GM18867 (cell line): ENCODE measurements around the gene RALY.

Experiments used
- ATAC-seq: cut with Tn5 transposase; IDR thresholded peaks from one replicate; pipeline ENCODE4 v1.9.1; 2021; ENCODE audit warnings: mild to moderate bottlenecking, moderate library complexity; ENCODE audit not compliant: unreplicated experiment

The RALY gene

DNA sequence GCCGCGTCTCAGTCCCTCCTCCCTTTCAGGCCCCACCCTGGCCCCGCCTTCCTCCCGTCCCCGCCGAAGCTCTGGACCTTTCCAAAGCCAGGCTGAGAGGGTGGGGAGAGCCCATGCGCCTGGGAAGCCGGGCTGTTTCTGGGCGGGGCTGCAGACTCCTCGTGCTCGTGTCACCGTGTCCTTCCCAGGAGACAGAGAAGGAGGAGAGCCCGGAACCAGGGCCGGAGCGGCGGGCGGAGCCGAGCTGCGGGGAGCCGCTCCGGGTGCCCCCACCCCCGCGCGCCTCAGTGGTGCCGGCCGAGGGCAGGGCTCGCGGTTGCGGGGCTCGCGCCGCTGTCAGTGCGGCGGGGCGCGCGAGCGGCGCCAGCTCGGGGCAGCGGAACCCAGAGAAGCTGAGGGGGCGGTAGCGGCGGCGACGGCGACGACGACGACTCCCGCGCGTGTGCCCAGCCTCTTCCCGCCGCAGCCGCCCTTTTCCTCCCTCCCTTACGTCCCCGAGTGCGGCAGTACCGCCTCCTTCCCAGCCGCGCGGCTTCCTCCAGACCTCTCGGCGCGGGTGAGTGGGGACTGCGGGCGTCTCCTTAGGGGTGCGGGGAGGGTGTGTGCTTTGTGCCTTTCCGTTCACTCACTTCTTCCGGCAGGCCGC, at the start of gene RALY:
Gene RALY (plus strand): TSS at position 336 of the 646 bp plus-strand sequence. CDS start 78,164 bp downstream, outside the sequence.
- peak; percentile 66 for ATAC-seq

DNA sequence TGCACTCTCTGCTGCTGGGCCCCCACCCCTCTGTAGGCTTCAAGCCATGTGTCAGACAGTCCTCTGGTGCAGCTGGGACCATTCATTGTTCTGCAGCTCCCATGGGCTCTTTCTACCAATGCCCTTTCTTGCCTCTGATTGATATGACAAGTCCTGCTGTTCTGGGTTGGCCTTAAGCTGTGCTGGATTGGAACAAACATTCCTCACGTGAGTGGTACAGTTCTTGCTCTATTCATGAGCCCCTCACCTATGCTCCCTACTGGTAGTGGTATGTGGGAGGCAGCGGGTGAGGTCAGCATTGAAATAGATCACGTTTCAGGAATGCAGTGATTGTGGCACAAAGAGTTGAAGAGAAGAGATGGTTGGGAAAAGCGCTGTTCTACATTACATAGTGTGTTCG, 48.8 kb upstream of the RALY start:
- no peak for ATAC-seq

DNA sequence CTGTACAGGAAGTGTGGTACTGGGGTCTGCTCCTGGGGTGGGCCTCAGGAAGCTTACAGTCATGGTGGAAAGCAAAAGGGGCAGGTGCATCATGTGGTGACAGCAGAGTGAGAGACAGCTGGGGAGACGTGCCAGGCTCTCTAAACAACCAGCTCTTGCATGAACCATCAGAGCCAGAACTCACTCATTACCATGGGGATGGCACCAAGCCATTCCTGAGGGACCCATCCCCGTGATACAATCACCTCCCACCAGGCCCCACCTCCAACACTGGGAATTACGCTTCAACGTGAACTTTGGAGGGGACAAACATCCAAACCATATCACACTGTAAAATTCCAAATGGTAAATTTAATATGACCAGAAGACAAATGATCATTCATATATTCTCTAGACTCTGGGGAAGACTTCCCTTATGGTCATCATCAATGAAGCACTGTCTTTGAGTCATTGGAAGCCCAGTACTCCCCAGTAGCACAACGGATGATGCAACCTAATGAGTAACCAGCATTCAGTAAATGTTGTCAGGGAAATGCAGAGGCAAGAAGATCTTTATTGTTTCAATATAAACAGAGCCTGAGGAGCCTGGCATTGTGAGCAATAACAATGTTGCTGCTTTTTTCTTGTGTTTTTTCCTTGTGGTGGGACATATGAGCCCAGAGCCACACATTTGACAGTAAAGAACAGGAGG, 48.2 kb upstream of the RALY start:
- ATAC-seq: no peak

DNA sequence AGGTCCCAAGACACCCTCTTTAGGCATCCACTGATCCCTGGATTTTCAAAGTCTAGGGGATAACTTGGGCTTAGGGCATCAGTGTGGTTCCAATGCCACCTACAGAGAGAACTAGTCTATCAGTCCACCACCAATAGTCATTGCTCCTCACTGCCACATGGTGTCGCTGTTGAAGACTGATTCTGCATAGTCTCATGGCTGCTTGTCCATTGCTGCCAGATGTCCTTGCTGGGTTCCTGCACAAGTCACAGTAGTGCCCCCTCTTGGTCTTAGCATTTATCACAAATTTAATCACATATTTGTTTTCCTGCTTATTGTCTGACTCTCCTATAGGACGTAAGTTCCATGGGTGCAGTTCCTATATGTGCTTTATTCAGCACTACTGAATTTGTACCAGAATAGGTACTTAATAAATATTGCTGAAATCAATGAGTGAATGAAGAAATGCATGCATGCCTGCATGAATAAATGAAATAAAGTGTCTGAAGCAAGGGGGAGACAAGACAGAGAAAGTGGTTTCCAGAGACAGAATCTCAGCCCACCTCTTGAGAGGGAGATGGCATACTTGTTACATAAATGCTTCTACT, 45.9 kb upstream of the RALY start:
- ATAC-seq: no peak

DNA sequence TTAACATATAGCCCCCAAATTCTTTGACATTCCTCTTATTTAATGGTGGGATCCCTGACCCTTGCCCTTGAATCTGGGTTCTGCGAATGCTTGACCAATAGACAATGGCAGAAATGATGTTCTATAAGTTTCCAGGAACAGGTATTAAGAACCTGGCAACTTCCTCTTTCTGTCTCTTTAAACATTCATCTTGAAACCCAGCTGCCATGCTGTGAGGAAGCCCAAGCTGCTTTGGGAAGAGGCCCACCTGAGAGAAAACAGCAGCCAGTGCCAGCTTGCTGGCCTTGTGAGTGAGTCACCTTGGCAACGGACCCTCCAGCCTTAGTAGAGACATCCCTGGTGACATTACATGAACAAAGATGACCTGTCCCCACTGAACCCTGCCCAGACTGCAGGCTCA, 45.2 kb upstream of the RALY start:
- no peak for ATAC-seq

DNA sequence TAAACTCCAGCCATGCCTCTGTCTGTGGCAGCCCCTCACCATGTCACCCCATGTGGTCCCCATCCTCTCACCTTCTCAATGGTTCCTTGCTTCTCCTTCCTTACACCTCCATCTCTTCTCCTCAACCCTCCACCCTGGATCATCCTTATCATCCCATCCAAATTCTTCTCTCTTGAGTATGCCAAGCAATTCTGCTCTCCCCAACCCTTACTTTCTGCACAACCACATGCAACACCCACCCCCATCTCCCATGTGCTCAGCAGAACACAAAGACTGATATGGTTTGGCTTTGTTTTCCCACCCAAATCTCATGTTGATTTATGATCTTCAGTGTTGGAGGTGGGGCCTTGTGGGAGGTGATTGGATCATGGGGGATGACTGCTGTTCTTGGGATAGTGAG, 42.5 kb upstream of the RALY start:
- ATAC-seq: no peak

DNA sequence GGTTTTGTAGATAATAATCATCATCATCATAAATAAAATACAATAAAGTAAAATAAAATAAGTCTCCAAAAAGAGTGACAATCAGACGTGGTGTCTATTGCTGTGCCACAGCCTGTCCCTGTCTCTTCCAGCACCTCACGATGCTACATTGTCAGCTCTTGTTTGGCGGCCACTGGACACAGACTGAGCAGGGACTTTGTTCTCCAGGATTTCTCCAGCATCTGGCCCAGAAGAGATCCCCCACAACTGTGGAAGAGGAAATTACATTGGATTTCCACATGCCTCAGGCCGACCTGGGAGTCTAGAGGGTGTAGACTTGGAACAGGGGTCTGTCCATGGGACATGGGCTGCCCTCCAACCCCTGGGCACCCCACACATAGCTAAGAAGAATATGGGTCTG, 39.2 kb upstream of the RALY start:
- ATAC-seq: no peak

DNA sequence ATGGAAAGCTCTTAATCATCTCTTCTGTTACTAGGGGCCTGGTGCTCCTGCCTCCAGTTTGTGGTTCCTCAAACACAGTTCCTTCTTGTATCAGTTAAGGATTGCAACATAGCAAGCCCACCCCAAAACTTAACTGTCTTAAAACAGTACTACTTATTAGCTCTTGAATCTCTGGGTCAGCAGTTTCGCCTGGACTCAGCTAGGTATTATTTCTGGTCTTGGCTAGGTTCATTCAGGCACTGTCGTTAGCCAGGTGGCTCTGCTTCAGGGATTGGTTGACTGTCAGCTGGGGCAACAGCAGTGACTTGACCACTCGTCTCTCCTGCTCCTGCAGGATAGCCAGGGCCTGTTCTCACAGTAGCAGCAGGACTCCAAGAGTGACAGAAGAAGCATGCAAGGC, 30.0 kb upstream of the RALY start:
- ATAC-seq: no peak

DNA sequence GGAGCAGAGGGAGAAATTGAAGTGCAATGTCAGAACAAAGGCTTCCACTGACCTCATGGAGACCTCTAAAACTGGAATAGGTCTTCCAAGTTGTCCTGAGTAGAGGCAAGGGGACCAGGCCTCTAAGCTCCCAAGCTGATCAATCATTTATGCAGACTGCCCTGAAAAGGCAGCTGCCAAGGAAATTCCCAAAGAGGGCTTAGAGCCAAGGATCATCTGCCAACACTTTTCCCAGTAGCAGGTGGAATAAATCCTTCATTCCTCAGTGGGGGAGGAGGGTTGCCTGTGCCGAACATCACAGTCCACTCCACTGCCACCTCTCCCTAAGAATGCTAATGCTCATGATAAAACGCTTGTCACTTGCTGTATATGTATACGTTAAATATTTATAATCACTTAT, 29.3 kb upstream of the RALY start:
- ATAC-seq: no peak

DNA sequence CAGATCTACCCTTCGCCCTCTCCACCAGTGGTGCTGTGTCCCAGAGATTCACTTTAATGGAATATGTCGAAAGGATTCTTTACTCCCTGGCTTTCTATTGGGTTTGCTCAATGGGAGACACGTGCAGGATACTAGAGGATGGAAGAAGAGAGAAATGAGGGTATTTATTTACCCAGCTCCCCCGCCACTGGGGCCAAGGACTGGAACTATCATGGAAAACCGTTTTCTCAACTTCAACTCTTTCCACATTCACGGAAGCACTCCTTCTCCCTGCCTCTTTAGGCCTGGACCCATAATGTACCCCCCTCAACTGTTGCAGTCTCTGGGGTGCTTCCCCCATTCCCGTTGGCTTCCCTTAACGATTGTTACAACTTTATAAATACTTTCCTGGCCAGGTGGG, 26.6 kb upstream of the RALY start:
- ATAC-seq: no peak

DNA sequence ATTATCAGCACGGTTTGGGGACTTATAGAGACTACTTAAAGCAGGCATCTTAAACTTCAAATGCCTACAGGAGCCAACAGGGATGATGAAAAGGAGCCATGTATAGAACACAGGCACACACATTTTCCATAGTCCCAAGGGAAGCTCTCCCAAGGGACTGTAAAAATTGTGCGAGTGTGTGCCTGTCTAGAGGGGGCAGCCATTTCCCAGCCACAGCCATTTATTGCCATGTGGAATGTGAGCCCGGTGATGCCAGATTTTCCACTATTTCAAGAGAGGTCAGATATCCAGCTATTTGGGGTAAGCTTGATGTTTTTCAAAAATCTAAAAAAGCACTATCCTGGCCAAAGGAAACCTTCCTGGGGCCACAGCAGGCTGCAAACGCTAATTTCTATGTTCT, 24.1 kb upstream of the RALY start:
- ATAC-seq: no peak

DNA sequence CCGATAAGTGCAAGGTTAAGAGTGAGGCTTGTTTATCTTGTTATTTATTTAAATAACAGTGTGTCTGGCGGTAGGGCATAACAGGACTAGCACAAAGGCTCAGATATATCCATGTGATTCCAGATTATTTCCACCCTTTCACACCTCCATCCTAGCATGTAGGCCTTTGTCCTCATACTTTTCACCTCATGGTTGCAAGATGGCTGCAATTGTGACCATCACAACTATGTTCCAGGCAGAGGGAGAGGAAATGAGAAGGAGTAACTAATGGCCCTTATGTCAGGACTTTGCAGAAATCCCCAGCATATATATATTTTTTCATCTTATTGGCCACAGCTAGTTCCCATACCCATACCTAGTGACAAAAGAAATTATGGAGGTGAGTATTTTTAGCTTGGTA, 23.5 kb upstream of the RALY start:
- ATAC-seq: no peak

DNA sequence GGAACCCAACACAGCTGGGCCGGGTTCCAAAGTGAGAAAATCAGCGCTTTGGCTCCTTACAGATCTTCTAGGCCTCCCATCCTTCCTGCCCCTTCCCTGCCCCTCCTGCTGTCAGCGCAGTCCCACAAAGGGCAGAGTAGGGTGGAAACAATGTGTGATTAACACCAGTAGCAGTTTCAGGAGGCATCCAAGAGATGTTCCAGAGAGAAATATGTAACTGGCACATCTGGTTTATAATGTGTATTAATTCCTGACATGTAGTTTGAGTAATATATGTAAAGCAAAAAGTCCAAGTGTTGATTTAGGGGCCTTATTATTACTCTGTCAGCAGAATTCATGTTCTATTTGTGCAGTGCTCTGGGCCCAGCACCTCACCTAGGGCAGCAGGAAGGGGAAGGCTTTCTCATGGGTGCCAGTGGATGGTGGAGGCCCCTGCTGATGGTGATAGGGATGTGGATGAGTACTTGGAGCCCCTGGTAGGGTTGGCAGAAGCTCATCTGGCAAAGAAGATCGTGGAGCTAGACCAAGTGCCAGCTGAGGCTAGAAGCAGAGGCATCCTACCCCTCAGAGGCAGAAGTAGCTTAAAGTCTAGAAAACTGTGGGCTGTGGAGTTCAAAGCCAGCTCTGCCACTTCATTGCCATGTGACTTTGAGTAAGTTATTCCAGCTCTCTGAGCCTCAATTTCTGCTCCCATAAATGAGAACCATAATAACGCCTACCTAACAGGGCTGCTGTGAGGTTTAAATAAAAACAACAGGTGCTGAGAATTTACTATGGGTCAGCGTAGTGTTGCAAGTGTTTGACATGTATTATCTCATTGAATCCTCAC, 22.4 kb upstream of the RALY start:
- ATAC-seq: no peak

DNA sequence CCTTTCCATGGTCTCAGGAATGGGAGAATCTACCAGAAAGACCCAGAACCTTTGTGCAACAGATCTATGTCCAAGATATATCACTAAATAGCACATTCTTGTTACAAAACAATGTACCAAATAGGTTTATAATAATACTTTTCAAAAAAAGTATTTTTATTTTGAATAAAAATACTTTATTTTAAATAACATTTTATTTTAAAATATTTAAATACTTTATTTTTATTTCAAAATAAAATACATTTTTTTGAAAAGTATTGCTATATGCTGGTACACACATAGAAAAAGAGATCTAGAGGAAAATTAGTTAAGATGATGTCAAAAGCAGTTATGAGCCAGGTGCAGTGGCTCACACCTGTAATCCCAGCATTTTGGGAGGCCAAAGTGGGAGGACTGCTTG, 16.8 kb upstream of the RALY start:
- no peak for ATAC-seq

DNA sequence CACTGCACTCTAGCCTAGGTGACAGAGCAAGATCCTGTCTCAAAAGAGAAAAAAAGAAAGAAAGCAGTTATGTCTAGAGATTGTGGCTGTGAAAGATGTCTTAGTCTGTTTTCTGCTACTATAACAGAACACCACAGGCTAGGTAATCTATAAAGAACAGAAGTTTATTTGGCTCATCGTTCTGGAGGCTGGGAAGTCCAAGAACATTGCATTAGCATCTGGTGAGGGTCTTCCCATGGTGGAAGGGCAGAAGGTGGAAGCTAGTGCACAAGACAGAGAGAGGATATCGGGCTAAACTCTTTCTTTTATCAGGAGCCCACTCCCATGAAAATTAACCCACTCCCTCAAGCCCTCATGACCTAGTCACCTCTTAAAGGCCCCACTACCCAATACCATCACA, 16.2 kb upstream of the RALY start:
- ATAC-seq: no peak

DNA sequence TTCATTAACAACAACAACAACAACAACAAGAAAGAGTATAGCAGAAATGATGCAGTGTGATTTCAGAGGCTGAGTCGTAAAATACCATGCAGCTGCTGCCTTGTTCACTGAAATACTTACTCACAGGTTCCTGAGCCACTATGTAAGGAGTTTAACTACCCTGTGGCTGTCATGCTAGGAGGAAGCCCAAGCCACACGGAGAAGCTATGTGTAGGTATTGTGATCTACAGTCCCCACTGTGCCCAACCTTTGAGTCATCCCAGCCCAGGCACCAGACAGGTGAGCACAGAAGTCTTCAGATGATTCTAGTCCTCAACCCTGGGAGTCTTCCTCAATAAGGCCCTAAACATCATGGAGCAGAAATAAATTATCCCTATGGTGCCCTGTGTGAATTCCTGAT, 14.6 kb upstream of the RALY start:
- no peak for ATAC-seq

DNA sequence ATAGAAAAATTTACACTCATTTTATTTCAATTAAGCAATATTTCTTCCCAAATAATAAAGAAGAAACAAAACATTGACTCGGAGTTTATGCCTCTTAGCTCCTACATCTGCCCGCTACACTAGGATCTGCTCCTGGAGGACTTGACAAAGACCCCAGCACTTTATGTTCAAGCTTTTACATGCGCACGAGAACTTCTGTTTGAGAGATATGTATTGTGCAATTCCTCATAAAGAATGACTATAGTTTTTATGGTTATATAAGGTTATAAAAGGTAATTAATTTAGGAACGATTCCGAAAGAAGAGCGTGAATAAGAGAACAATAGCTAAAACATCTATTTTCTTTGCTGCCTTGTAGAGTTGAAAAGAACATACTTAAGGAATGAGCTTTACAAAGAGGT, 12.4 kb upstream of the RALY start:
- ATAC-seq: no peak

DNA sequence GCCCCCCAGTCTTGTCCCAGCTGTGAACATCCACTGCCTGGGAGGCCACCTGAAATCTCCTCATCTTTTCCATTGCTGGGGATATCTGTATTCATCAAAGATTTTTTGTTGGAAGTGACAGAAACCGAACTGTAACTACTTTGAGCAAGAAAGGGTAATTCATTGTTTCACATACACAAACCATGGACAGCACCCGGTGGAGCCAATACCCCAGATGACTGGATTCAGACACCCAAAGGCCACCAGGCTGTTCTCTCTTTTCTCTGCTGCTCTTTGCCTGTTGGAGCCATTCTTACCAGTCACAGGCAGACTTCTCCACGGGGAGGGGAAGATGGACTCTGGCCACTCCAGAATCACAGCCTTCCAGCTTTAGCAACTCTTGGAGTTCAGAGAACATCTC, 11.7 kb upstream of the RALY start:
- no peak for ATAC-seq

DNA sequence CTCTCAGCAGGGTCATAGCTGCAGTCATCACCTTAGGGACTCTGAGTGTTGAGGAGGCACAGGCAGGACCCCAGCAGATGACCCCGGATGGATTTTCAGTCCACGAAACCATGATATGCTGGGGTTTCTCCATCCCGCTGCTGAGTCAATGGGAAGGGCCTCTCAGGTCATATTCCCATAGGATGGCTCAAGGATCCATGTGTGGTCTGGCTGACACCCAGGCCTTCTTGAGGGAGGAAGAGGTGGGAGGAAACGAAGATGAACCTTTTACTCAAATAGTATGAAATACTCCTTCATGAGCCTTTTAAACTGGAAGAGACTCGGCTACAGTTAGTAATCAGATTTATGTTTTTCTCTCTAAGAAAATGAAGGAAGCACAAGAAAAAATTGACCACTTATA, 10.3 kb upstream of the RALY start:
- ATAC-seq: no peak

DNA sequence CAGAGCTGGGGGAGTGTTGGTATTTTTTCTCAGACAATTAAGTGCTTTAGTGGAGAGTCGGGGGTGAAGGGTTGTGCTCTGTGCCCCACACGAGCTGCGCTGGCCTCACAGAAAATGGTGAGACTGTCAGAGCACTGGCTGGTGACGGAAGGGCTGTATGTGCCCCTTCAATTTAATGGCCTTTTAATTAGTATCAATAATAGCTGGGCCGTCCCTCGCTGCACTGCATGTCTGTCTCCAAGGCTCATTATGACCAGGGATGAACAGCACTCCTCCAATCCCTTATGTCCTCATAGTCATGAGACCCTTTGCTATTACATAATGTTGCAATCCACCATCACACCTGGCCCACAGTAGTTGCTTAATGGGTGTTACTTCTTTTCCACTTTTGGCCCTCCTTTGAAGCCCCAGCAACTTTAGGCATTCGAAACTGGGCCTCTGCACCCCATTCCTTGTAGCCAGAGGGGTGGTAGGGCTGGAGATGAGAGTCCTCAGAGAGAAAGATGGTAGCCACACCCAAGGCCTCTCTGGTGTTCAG, 9.5 kb upstream of the RALY start:
- no peak for ATAC-seq

DNA sequence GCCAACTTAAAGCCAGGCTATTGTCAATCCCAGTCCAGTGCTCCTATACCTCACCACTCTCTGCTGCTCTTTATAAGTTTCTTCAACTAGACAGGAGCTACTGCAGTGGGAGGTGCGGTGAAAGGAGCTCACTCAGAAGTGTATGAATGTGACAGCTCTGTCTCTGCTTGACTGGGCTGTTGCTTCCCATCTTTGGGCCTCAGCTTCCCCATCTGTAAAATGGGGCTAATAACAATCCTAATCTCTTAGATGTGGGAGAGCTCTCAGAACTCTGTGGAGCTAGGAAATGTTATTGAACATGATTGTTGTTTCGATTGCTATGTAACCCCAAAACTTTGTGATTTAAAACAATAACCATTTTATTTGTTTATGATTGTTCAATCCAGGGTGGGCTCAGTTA, 8.4 kb upstream of the RALY start:
- no peak for ATAC-seq
